Ramos (cell line): ENCODE measurements around the gene IGF2R.
"Not testable (repeated sequence)": the region's sequence is repeated elsewhere in the genome, so short reads cannot be mapped to it uniquely, and the experiment has no call there.

ENCODE experiments used
- in situ Hi-C: fragments of 300-500 bp; cut with MboI; formaldehyde crosslinking; loops from one replicate; pipeline ENCODE4 v1.14.3; 2022; ENCODE audit warnings: low sequenced_read_pairs; ENCODE audit not compliant: unreplicated experiment

Gene IGF2R

DNA sequence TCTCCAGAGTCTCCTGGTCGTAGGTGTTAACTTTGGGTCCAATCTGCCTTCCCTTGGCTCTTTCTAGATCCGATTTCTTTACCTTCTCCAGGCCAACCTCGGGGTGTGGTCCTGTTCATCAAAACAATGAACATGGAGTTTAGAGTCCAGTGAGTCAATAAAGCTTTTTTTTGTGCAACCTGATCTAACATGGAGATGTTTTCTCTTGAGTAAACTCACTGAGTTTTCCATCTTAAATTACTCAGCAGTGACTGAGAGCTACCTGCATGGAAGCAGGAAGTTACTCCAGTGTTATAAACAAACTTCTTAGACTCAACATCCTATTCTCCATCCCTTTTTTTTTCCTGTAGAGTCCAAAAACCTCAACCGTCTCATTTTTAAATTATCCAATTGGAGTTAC is 137.8 kb downstream of the IGF2R start:
- in situ Hi-C loops, result no loop called here

DNA sequence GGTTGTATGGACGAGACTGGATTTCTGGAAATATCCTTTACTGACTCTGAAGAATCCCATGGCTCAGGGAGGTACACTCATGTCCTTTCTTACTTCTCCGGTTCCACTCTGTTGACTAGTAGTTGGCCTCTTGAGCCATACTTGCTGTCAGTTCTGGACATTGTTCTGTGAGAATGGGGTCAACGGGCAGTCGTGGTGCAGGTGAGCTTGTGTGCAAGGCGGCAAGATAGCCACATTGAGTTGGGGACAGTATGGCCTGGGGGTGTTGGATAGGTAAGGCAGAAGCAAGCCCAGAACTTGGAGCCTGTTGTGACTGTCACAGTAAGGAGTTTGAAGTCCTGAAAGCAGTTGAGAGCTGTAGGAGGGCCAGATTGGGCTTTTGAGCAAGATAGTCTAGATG is 139.2 kb downstream of the IGF2R start:
- in situ Hi-C loops, result no loop called here

GRCh38 chr6:160110586-160111123 is 141.8 kb downstream of the IGF2R start:
- in situ Hi-C loops, result no loop called here

GRCh38 chr6:160111806-160112205 is 142.9 kb downstream of the IGF2R start:
- in situ Hi-C loops, result no loop called here

DNA sequence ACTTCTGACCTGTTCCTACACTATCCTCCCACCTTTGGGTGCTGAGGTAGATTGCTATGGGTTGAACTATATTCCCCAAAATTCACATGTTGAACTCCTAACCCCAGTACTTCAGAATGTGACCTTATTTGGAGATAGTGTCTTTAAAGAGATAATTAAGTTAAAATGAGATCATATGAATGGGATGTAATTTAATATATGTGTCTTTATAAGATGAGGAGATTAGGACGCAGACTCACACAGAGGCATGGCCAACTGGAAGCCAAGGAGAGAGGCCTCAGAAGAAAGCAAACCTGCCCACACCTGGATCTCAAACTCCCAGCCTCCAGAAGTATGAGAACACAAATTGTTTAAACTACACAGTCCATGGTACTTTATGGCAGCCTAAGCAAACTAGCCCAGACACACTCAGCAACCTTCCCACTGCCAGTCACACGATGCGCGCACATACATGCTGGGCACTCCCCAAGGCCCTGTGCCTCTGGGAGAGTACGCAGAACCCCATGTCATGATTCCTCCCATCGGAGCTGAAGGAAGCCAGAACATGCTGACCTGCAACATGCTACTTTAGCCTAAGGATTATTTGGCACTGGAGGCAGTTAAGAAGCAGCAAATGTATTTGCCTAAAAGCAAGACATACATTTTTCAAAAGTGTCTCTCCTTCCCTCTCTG is 143.9 kb downstream of the IGF2R start:
- in situ Hi-C loops, result no loop called here

- in situ Hi-C loops, result not testable (repeated sequence)
Observed at GRCh38 chr6:160114536-160114935, 145.7 kb downstream of the IGF2R start.

GRCh38 chr6:160115421-160115820 is 146.5 kb downstream of the IGF2R start:
- in situ Hi-C loops, result no loop called here

DNA sequence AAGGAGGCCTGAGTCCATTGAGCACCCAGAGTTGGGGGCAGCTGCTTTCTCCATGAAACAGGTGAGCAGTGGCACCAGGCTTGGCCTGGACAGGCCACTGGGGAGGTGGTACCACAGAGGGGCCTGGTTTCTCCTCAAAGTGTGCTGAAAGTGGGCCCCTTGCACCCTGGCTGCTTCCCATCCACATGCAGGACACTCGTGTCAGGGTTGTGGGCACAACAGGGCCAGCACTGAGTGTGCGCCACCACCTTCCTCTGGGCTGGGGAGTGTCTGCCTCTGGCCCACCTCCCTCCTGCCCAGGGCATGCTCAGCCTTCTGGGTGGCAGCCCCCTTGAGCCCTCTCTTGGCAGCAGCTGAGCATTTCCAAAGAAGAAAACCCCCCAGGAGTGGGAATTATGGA is 147.5 kb downstream of the IGF2R start:
- in situ Hi-C loops, result no loop called here

DNA sequence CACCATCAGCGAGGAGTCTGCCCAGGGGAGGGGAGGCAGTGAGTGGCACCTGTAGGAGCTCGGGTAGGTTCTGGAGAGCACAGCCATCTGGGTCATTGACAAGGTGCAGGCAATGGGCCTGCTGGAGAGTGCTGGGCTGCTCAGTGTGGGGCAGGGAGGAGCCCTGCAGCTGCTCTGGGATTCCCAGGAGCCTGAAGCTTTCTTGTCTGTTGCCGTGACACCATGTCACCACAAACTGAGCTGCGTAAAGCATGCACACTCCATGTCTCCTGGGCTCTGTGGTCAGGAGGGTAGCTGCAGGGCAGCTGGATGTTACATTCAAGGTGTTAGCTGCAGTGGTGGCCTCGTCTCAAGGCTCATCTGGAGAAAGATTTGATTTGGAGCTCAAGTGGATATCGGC is 148.3 kb downstream of the IGF2R start:
- in situ Hi-C loops, result no loop called here

GRCh38 chr6:160118620-160119229 is 149.8 kb downstream of the IGF2R start:
- in situ Hi-C loops, result no loop called here

- in situ Hi-C loops, result no loop called here
Observed at GRCh38 chr6:160120087-160120486, 151.2 kb downstream of the IGF2R start.

DNA sequence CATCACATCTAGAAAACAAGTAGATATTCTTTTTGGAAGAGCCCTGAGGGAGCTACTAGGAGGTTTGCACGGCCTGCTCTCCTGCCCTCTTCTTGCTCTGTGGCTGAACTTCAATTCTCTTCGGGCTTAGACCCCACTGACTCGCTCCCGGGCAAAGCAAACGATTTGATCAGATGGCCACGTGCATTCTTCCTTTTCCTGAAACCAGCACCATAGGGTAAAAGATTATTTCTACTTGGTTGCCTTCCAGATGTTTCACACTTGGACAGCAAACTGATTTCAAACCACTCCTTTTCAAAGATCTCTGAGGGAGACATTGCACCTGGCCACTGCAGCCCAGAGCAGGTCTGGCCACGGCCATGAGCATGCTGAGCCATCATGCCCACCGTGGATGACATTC is 152.7 kb downstream of the IGF2R start, which contains the start of gene SLC22A1:
TSS of gene SLC22A1 (plus strand) at position 258 of the 400 bp plus-strand sequence. CDS start at position 379, 121 bp downstream.
- in situ Hi-C loops, result no loop called here

- in situ Hi-C loops, result no loop called here
Observed at GRCh38 chr6:160121981-160122380, 153.1 kb downstream of the IGF2R start.

- in situ Hi-C loops, result no loop called here
Observed at GRCh38 chr6:160122744-160123143, 153.9 kb downstream of the IGF2R start.

DNA sequence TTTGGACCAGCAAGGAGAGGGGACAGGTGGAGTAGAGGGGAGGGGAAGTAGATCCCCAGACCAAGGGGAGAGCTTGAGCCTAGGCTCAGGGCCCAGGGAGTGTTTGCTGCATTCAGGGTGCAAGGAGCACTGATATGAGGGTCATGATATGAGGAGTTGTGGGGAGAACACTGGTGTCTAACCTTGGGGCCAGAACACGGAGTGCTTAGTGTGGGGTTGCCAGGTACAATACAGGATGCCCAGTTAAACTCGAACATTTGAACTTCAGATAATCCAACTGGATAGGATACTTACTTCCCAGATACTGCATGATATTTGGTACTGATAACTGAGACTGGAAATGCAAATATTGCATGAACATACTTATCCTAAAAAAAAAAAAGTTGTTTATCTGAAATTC is 155.1 kb downstream of the IGF2R start:
- in situ Hi-C loops, result no loop called here

GRCh38 chr6:160124605-160125004 is 155.7 kb downstream of the IGF2R start:
- in situ Hi-C loops, result no loop called here

DNA sequence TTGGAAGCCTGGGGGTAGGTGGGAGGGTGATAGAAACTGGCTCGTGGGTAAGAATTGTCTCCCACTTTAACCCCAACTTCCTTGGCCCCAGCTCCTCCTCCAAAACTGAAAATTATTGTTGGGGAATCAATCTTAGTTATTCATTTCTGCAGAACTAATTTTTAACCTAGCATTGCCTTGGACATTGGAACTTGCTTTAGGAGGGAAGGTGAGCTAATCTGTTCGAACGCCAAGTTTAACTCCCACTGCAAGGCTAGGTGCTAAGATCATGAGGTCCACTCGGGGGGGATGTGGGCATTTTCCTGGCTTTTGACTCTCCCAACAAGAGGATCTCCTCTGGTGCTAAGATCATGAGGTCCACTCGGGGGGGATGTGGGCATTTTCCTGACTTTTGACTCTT is 156.2 kb downstream of the IGF2R start:
- in situ Hi-C loops, result not testable (repeated sequence)

GRCh38 chr6:160127270-160128124 is 158.6 kb downstream of the IGF2R start:
- in situ Hi-C loops, result no loop called here

- in situ Hi-C loops, result no loop called here
Observed at GRCh38 chr6:160128125-160128683, 159.3 kb downstream of the IGF2R start.

DNA sequence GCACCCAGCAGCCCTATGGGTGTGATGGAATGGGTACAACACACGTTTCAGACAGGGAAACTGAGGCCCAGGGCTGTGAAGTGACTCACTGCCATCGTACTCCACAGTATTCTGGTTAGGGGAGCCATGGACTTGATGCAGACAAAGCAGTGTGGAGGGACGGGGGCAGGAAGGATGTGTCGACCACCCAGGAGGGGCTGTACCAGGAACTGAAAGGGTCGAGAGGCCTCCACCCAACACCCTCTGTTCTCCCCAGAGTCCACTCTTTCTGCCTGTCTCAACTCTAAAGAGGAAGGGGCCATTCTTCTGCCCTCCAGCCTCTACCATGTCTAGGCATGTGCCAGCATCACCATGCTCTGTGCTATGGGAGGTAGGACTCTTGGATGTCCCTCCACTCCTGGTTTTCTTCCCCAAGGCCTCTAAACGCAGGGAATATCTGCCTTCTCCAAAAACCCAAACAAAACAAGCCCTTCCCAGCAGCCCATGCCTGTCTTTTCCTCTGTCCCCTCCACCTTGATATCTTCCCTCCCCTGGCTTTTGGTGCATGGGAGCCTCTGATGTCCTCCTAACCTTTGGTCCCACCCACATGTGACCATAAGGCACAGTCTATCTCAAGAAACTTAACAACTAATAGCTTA is 160.1 kb downstream of the IGF2R start:
- in situ Hi-C loops, result no loop called here
